ENCODE measurements around the gene FOXQ1. TPM values are rescaled to one million over a fixed set of nuclear protein-coding genes. Genes with fewer than 3 reads are reported as not detected.

The FOXQ1 gene, protein sequence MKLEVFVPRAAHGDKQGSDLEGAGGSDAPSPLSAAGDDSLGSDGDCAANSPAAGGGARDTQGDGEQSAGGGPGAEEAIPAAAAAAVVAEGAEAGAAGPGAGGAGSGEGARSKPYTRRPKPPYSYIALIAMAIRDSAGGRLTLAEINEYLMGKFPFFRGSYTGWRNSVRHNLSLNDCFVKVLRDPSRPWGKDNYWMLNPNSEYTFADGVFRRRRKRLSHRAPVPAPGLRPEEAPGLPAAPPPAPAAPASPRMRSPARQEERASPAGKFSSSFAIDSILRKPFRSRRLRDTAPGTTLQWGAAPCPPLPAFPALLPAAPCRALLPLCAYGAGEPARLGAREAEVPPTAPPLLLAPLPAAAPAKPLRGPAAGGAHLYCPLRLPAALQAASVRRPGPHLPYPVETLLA
- not detected in 2 replicates for total RNA-seq

- DNase-seq (ENCODE audit: low read depth, low spot score), result no peak
Measured at GRCh38 chr6:1311400-1312202, at the start of gene FOXQ1. FOXQ1 (plus strand) TSS chr6:1312098; CDS start chr6:1312705, 607 bp downstream.

- no peak for DNase-seq (ENCODE audit: low read depth, low spot score)
Measured at GRCh38 chr6:1262704-1263038, 49.2 kb upstream of the FOXQ1 start.

- no peak for DNase-seq (ENCODE audit: low read depth, low spot score)
Measured at GRCh38 chr6:1263039-1263849, 48.7 kb upstream of the FOXQ1 start.

DNA sequence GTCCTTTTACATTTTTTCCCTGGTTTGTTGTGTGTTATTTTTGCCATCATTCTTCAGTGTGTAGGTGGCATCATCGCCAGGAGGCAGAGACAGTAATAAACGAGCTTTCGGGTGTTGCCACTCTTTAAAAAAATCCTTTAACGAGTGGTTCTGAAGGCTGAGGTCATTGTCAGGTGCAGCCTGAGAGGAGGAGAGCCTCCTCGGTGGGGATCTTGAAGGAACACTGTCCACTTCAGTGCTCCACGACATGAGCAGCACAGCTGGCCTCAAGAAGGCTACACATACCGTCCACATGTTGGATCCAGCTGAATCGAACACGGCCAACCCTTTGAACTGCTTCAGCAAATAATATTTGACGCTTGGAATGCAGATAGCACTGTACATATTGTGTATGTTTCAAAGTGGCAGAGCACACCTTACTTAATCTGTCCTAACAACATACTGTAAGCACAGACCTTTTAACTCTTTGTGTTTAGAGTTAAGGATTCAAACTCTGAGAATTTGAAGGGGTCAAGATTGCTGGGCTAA, 48.0 kb upstream of the FOXQ1 start:
- no peak for DNase-seq (ENCODE audit: low read depth, low spot score)

- DNase-seq (ENCODE audit: low read depth, low spot score), result no peak
Measured at GRCh38 chr6:1264619-1265445, 47.1 kb upstream of the FOXQ1 start.

GRCh38 chr6:1266686-1267056, 45.2 kb upstream of the FOXQ1 start:
- no peak for DNase-seq (ENCODE audit: low read depth, low spot score)

- DNase-seq (ENCODE audit: low read depth, low spot score), result no peak
Measured at GRCh38 chr6:1267057-1267732, 44.7 kb upstream of the FOXQ1 start.

GRCh38 chr6:1267790-1268762, 43.8 kb upstream of the FOXQ1 start:
- no peak for DNase-seq (ENCODE audit: low read depth, low spot score)

DNA sequence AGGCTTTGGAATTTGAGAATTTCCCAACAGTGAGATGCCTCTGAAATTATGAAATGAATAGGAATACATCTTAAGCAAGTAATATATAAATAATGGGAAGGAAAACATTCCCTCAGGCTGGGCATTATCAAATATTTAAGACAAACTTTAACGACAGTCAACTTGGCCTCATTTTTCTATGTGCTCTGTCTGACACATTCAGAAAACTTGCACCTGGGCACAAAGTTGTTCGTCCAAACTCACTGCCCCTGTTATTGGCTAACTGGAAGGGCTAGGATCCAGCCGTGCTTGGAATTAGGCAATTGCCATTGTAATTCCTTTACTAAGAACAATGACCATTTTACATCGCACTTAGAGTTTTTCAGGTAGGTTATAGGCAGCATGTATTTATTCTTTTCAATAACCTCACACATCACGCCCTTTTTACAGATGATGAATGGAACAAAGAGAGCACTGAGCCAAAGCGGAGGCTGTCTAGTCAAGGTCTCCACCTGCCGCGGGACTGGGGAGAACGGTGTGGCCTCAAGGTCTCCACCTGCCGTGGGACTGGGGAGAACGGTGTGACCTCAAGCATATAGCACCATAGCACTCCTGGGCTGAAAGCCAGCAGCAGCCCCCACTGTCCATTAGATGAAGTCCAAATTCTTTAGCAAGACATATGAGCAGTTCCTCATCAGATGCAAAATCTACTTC, 40.7 kb upstream of the FOXQ1 start:
- no peak for DNase-seq (ENCODE audit: low read depth, low spot score)

DNA sequence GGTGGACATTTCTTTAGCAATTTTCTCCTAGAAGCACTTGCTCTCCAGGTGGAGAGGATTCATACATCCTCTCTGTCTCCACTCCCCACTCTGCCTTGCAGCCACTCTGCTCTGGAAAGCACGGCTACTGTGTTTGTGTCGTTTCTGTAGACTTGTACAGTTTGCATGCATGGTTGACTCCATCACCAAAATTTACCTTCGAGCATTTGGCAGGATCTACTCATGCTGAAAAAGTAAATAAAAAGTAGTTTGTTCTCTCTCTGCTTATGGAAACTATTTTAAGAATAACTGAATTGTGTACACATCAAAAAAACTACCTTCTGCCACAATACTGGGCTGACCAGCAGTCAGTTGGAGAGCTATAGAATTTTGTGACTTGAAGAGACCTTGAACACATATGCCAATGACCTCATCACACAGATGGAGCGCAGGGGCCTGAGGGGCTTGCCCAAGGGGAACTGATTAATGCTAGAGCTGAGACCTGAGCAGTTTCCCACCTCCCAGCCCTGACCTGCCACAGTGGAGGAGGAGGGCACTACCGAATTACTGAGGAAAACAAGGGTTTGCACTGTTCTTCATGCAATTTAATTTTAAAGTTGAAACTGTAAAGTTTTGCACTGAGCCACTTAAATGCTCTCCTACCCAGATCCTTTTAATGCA, 33.7 kb upstream of the FOXQ1 start:
- DNase-seq (ENCODE audit: low read depth, low spot score), result no peak

GRCh38 chr6:1279065-1279464, 32.8 kb upstream of the FOXQ1 start:
- DNase-seq (ENCODE audit: low read depth, low spot score), result no peak

- no peak for DNase-seq (ENCODE audit: low read depth, low spot score)
Measured at GRCh38 chr6:1280666-1281300, 31.1 kb upstream of the FOXQ1 start.

DNA sequence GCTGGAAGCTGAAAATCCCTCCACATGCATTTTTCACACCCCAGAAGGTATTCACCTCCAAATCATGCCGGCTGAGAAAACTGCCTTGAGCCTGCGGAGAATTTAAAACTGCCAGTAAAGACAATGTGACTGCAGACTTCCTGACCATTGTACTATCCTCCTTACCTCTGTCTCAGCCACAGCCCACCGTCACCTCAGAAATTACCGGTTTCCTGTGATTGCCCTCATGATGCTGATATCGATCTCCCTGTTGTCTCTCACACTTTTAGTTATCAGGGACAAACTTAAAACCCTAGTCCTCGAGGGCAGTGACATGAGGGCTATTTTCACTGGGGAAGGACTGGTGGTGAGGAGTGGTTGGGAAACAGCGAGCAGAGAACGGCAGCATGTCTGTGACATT, 30.2 kb upstream of the FOXQ1 start:
- DNase-seq (ENCODE audit: low read depth, low spot score), result no peak

DNA sequence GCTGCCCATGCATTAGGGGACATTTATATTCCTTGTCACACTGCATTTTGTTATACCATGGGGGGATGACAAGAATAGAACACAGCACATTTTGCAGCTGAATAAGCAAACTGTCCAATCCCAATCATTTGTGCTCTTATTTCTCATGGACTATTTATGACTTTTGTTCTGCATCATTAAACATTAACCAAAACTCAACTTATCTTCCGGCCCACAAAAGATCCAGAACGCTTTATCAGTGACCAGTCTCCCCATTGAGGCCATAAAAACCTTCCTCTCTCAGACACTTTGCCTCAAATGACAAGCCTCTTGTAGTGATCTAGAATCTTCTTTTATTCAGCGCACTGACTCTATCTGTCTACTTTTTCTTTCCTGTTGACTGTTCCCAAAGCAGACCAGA, 28.4 kb upstream of the FOXQ1 start:
- no peak for DNase-seq (ENCODE audit: low read depth, low spot score)

DNA sequence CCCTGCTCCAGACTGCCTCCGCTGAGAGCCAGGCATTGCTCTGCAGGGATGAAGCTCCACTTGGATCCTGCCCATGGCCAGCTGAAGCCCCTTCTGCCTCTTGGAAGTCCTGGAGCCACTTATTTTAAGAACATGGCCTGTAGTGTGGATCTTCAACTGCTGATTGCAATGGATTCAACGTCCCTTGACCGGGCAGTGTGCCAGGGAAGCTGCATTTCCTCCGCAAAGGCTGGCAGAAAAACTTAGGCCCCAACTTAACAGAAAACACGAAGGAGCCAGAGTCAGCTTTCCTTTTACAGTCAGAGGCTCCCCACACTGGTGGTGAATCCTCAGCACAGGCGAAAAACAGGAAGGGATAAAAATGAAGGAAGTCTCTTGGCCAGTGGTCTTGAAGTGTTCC, 26.3 kb upstream of the FOXQ1 start:
- DNase-seq (ENCODE audit: low read depth, low spot score), result no peak

DNA sequence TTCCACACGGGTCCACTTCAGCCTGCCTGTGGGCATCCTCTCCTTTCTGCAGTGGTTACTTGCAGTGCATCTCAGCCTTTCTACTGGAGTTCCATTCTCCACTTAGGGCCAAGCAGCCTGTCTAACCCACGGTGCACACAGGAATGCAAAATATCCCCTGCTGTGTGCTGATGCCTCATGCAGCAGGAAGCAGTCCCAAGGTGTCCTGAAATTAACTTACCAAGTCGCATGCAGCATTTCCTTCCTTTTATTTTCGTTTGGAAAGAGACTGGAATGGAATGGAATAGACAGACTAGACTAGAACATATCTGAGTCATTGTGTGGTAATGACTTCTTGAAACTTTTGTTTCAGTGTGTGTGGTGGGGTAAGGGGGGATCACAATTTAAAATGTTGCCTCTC, 25.9 kb upstream of the FOXQ1 start:
- no peak for DNase-seq (ENCODE audit: low read depth, low spot score)

DNA sequence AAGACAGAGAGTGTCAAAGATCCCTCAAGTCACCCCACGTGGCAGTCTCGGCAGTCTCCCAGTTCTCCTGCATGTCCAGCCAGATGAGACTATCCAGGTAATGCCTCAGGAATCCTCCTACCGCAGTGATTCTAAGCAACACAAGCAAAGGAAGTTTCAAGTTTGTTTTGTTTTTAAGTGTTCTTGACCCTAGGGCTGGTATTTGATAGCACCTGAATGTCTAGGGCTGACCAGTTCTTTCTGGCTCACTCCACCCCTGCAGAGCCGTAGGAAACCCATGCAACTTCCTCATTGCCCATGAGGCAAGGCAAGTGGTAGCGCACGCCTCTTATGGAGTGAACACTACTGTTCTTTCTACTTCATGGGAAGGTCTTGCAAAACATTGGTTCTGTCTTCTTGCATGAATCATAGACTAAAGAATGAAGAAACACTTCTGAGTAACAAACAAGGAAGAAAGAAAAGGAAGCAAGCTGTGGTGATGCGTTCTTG, 24.8 kb upstream of the FOXQ1 start:
- no peak for DNase-seq (ENCODE audit: low read depth, low spot score)

All from pulmonary artery endothelial cell (primary cell).